Mesendoderm (in vitro differentiated cells): Measurements from ENCODE around the gene PHACTR1.
"Not testable (repeated sequence)": the region's sequence is repeated elsewhere in the genome, so short reads cannot be mapped to it uniquely, and the experiment has no call there.

Experiments
- DNase-seq: peaks from one replicate; pipeline ENCODE4 v3.0.0; 2013
- H2AK5ac ChIP-seq: 2 replicates; pipeline ENCODE4 v1.6.1; 2013; ENCODE audit warnings: low read length, inconsistent platforms
- H2BK120ac ChIP-seq: 2 replicates; pipeline ENCODE4 v1.6.1; 2013; ENCODE audit warnings: low read depth, mild to moderate bottlenecking, low read length, moderate library complexity, mixed read lengths
- H2BK15ac ChIP-seq: replicated peaks from 2 replicates; pipeline ENCODE4 v1.6.1; 2013; ENCODE audit warnings: low read depth, mild to moderate bottlenecking, moderate library complexity
- H2BK5ac ChIP-seq: 2 replicates; pipeline ENCODE4 v1.6.1; 2013; ENCODE audit warnings: low read length, inconsistent platforms
- H3K18ac ChIP-seq: 2 replicates; pipeline ENCODE4 v1.6.1; 2013; ENCODE audit warnings: mild to moderate bottlenecking, low read length, mixed read lengths
- H3K23ac ChIP-seq: one replicate; pipeline ENCODE4 v1.6.1; 2013; ENCODE audit warnings: low read length
- H3K27ac ChIP-seq: 2 replicates; pipeline ENCODE4 v1.5.1; 2013; ENCODE audit warnings: low read depth, mild to moderate bottlenecking, inconsistent platforms, low read length, moderate library complexity
- H3K27me3 ChIP-seq: 2 replicates; pipeline ENCODE4 v1.6.1; 2013; ENCODE audit warnings: low read length, control low read depth, mild to moderate bottlenecking, inconsistent platforms; ENCODE audit not compliant: insufficient read depth, poor library complexity
- H3K36me3 ChIP-seq: 2 replicates; pipeline ENCODE4 v1.6.1; 2013; ENCODE audit warnings: low read length, inconsistent platforms; ENCODE audit not compliant: control insufficient read depth, insufficient read depth
- H3K4ac ChIP-seq: one replicate; pipeline ENCODE4 v1.6.1; 2013; ENCODE audit warnings: low read depth, mild to moderate bottlenecking, low read length, moderate library complexity
- H3K4me1 ChIP-seq: 2 replicates; pipeline ENCODE4 v1.6.1; 2013; ENCODE audit warnings: low read depth, low read length, inconsistent platforms; ENCODE audit not compliant: control insufficient read depth
- H3K4me2 ChIP-seq: 2 replicates; pipeline ENCODE4 v1.6.1; 2013; ENCODE audit warnings: low read length
- H3K4me3 ChIP-seq: 2 replicates; pipeline ENCODE4 v1.5.1; 2013; ENCODE audit warnings: mild to moderate bottlenecking, low read length
- H3K56ac ChIP-seq: one replicate; pipeline ENCODE4 v1.6.1; 2013; ENCODE audit warnings: low read length
- H3K79me1 ChIP-seq: 2 replicates; pipeline ENCODE4 v1.6.1; 2013; ENCODE audit warnings: low read length, inconsistent platforms
- H3K79me2 ChIP-seq: 2 replicates; pipeline ENCODE4 v1.6.1; 2013; ENCODE audit warnings: mild to moderate bottlenecking, low read length; ENCODE audit not compliant: control insufficient read depth, insufficient read depth
- H3K9ac ChIP-seq: 2 replicates; pipeline ENCODE4 v1.6.1; 2013; ENCODE audit warnings: low read length, inconsistent platforms
- H4K5ac ChIP-seq: one replicate; pipeline ENCODE4 v1.6.1; 2013; ENCODE audit warnings: low read length
- H4K8ac ChIP-seq: one replicate; pipeline ENCODE4 v1.6.1; 2013; ENCODE audit warnings: low read depth, mild to moderate bottlenecking, control low read depth, low read length, moderate library complexity
- WGBS: extraction: QIAGEN DNeasy Blood & Tissue Kit; methylation state at CpG from one replicate; pipeline ENCODE4 v1.1.7; 2013; ENCODE audit warnings: low lambda C conversion rate, missing lambda C conversion rate; ENCODE audit not compliant: insufficient coverage; ENCODE audit errors: extremely low coverage; 5-methylcytosine and 5-hydroxymethylcytosine counted together

Gene PHACTR1

GRCh38 chr6:13311155-13311554 lies 594.6 kb downstream of the PHACTR1 start:
- no peaks in the 10 kb centered on the region for H3K79me1 ChIP-seq
- H2AK5ac ChIP-seq, result no peak overlapping the region
- no peaks in the 10 kb centered on the region for H3K4me1 ChIP-seq
- no peak overlapping the region for H3K23ac ChIP-seq
- H3K4me3 ChIP-seq, result no peak overlapping the region
- no peak overlapping the region for H2BK120ac ChIP-seq
- DNase-seq, result no peak
- no CpG with 5 or more reads among the region's 1 CpG for WGBS
- H3K9ac ChIP-seq, result no peak overlapping the region
- H4K5ac ChIP-seq, result no peak overlapping the region
- no peak overlapping the region for H2BK15ac ChIP-seq
- H3K79me2 ChIP-seq, result no peaks in the 10 kb centered on the region
- H3K4me2 ChIP-seq, result no peak overlapping the region
- H3K4ac ChIP-seq, result no peak overlapping the region
- no peak overlapping the region for H4K8ac ChIP-seq
- H2BK5ac ChIP-seq, result no peak overlapping the region
- peaks cover 9% of the 10 kb centered on the region for H3K36me3 ChIP-seq
- H3K27me3 ChIP-seq, result no peaks in the 10 kb centered on the region
- H3K56ac ChIP-seq, result no peak overlapping the region
- H3K18ac ChIP-seq, result no peak overlapping the region
- H3K27ac ChIP-seq, result no peak overlapping the region

GRCh38 chr6:13314806-13315205 lies 598.2 kb downstream of the PHACTR1 start:
- peaks cover 11% of the 10 kb centered on the region for H3K36me3 ChIP-seq
- H4K8ac ChIP-seq, result no peak overlapping the region
- no peak overlapping the region for H3K4me3 ChIP-seq
- no peak overlapping the region for H2BK5ac ChIP-seq
- no peak overlapping the region for H4K5ac ChIP-seq
- no peak overlapping the region for H3K27ac ChIP-seq
- H3K9ac ChIP-seq, result no peak overlapping the region
- no peak overlapping the region for H3K56ac ChIP-seq
- no peak overlapping the region for H2AK5ac ChIP-seq
- H3K4me1 ChIP-seq, result no peaks in the 10 kb centered on the region
- H2BK120ac ChIP-seq, result no peak overlapping the region
- no peaks in the 10 kb centered on the region for H3K27me3 ChIP-seq
- H3K4me2 ChIP-seq, result no peak overlapping the region
- H3K4ac ChIP-seq, result no peak overlapping the region
- no peaks in the 10 kb centered on the region for H3K79me2 ChIP-seq
- no peak for DNase-seq
- no peak overlapping the region for H3K23ac ChIP-seq
- no peak overlapping the region for H3K18ac ChIP-seq
- H3K79me1 ChIP-seq, result no peaks in the 10 kb centered on the region
- H2BK15ac ChIP-seq, result no peak overlapping the region

GRCh38 chr6:13315896-13316295 lies 599.3 kb downstream of the PHACTR1 start:
- no peaks in the 10 kb centered on the region for H3K79me1 ChIP-seq
- H3K4me2 ChIP-seq, result no peak overlapping the region
- H3K27ac ChIP-seq, result no peak overlapping the region
- no peak overlapping the region for H3K9ac ChIP-seq
- H3K23ac ChIP-seq, result no peak overlapping the region
- H3K4ac ChIP-seq, result no peak overlapping the region
- H2BK5ac ChIP-seq, result no peak overlapping the region
- H3K27me3 ChIP-seq, result no peaks in the 10 kb centered on the region
- H4K8ac ChIP-seq, result no peak overlapping the region
- no peak overlapping the region for H3K18ac ChIP-seq
- peaks cover 14% of the 10 kb centered on the region for H3K36me3 ChIP-seq
- no peak overlapping the region for H2BK15ac ChIP-seq
- H2BK120ac ChIP-seq, result no peak overlapping the region
- DNase-seq, result no peak
- H3K56ac ChIP-seq, result no peak overlapping the region
- H4K5ac ChIP-seq, result no peak overlapping the region
- no peaks in the 10 kb centered on the region for H3K4me1 ChIP-seq
- no peak overlapping the region for H2AK5ac ChIP-seq
- no peak overlapping the region for H3K4me3 ChIP-seq
- no peaks in the 10 kb centered on the region for H3K79me2 ChIP-seq
- WGBS, result no CpG with 5 or more reads among the region's 5 CpGs

- no peak overlapping the region for H2BK15ac ChIP-seq
- H3K23ac ChIP-seq, result no peak overlapping the region
- H3K56ac ChIP-seq, result no peak overlapping the region
- H2AK5ac ChIP-seq, result no peak overlapping the region
- H3K79me2 ChIP-seq, result no peaks in the 10 kb centered on the region
- H3K27ac ChIP-seq, result no peak overlapping the region
- H3K4me3 ChIP-seq, result no peak overlapping the region
- no peak overlapping the region for H2BK120ac ChIP-seq
- H4K5ac ChIP-seq, result no peak overlapping the region
- no peaks in the 10 kb centered on the region for H3K4me1 ChIP-seq
- no peaks in the 10 kb centered on the region for H3K79me1 ChIP-seq
- no peak overlapping the region for H3K18ac ChIP-seq
- no peak overlapping the region for H4K8ac ChIP-seq
- no peak overlapping the region for H2BK5ac ChIP-seq
- H3K36me3 ChIP-seq, result peaks cover 19% of the 10 kb centered on the region
- no CpG with 5 or more reads among the region's 2 CpGs for WGBS
- no peak for DNase-seq
- no peak overlapping the region for H3K4me2 ChIP-seq
- no peak overlapping the region for H3K4ac ChIP-seq
- H3K9ac ChIP-seq, result no peak overlapping the region
- no peaks in the 10 kb centered on the region for H3K27me3 ChIP-seq
These were observed 602.3 kb downstream of the PHACTR1 start for GRCh38 chr6:13318821-13319220.

- no peak overlapping the region for H2BK120ac ChIP-seq
- no peak overlapping the region for H4K8ac ChIP-seq
- no peak overlapping the region for H2BK5ac ChIP-seq
- no peak overlapping the region for H2BK15ac ChIP-seq
- H3K79me2 ChIP-seq, result no peaks in the 10 kb centered on the region
- no peak overlapping the region for H3K4ac ChIP-seq
- H3K4me3 ChIP-seq, result no peak overlapping the region
- H3K23ac ChIP-seq, result no peak overlapping the region
- H3K4me1 ChIP-seq, result no peaks in the 10 kb centered on the region
- H2AK5ac ChIP-seq, result no peak overlapping the region
- no peaks in the 10 kb centered on the region for H3K27me3 ChIP-seq
- no peak overlapping the region for H4K5ac ChIP-seq
- no peak overlapping the region for H3K27ac ChIP-seq
- no peak overlapping the region for H3K9ac ChIP-seq
- no peak for DNase-seq
- peaks cover 19% of the 10 kb centered on the region for H3K36me3 ChIP-seq
- WGBS, result no CpG with 5 or more reads among the region's 5 CpGs
- H3K56ac ChIP-seq, result no peak overlapping the region
- no peaks in the 10 kb centered on the region for H3K79me1 ChIP-seq
- H3K18ac ChIP-seq, result no peak overlapping the region
- H3K4me2 ChIP-seq, result no peak overlapping the region
These were observed 603.5 kb downstream of the PHACTR1 start for GRCh38 chr6:13319891-13320564.

- H2BK15ac ChIP-seq, H3K4ac ChIP-seq, H3K18ac ChIP-seq, H2AK5ac ChIP-seq, H2BK120ac ChIP-seq, H3K4me2 ChIP-seq, H3K4me1 ChIP-seq, H3K23ac ChIP-seq, H4K5ac ChIP-seq, DNase-seq, H3K27ac ChIP-seq, H4K8ac ChIP-seq, H3K79me1 ChIP-seq, H3K56ac ChIP-seq, H3K27me3 ChIP-seq, H3K4me3 ChIP-seq, H3K9ac ChIP-seq, H2BK5ac ChIP-seq, H3K36me3 ChIP-seq: not testable (repeated sequence)
- peaks cover 10% of the 10 kb centered on the region for H3K79me2 ChIP-seq
- WGBS, result no CpG with 5 or more reads among the region's 3 CpGs
These were observed 609.5 kb downstream of the PHACTR1 start for GRCh38 chr6:13326031-13326586.
